K562 (cell line): ENCODE data around the gene CFAP20DC. TPM values are rescaled to one million over a fixed set of nuclear protein-coding genes. Genes with fewer than 3 reads are reported as not detected.

Experiments
- ATAC-seq: fragments of 200-7000 bp; cut with Tn5 transposase; 3 replicates; pipeline ENCODE4 v1.9.1; 2020; ENCODE audit warnings: moderate library complexity
- BruUV-seq: library from RNA; stranded (reverse); fragments of 400-500 nt; replicated peaks from 2 replicates; lab custom pipeline; 2021; lab: Mats Ljungman, UMichigan
- CTCF ChIA-PET: fragments of 300-600 bp; formaldehyde crosslinking; extraction: SDS; loops from one replicate; lab custom pipeline; 2021; ENCODE audit warnings: low intra/inter-chr PET ratio; lab: Yijun Ruan, JAX
- POLR2A ChIA-PET: fragments of 300-600, 350-650 bp; sonication (Branson Sonifier 250); formaldehyde crosslinking; extraction: SDS; loops from one replicate; lab custom pipeline; 2021; ENCODE audit warnings: antibody characterized with exemption, inconsistent platforms; lab: Yijun Ruan, JAX
- DNase-seq, 4 experiments: peaks; one replicate each; pipeline versions ENCODE4 v3.0.0 to v3.0.0-alpha.2; 2011 to 2018; ENCODE audit warnings: low spot score in 3 of 4, mixed read lengths in 3 of 4; ENCODE audit errors: extremely low read depth in 1 of 4
- FAIRE-seq: peaks from 2 replicates; lab custom pipeline; 2011; peaks lifted over from hg19 to GRCh38; lab: Jason Lieb, UNC
- H2AFZ ChIP-seq: 2 replicates; pipeline ENCODE4 v1.6.0; 2011; ENCODE audit warnings: low read depth, low read length, control low read depth, inconsistent platforms
- H3K27ac ChIP-seq: fragments of 200-600 bp; 3 replicates; pipeline ENCODE4 v1.8.0; 2011; ENCODE audit warnings: low read depth, mild to moderate bottlenecking, control low read depth, inconsistent platforms, low read length, moderate library complexity, mixed read lengths; ENCODE audit errors: extremely low read depth
- H3K27me3 ChIP-seq, 2 experiments: fragments of 300-600 bp in 1 of 2; 2 replicates in 1 of 2; 3 replicates in 1 of 2; pipeline versions ENCODE4 v1.6.0 to v1.8.0; 2011; ENCODE audit warnings: inconsistent platforms in 2 of 2, low read length in 2 of 2, mild to moderate bottlenecking in 1 of 2, mixed read lengths in 1 of 2, moderate library complexity in 1 of 2; ENCODE audit not compliant: control insufficient read depth in 2 of 2, insufficient read depth in 2 of 2
- H3K36me3 ChIP-seq: fragments of 300-600 bp; 3 replicates; pipeline ENCODE4 v1.8.0; 2011; ENCODE audit warnings: mild to moderate bottlenecking, low read length, inconsistent platforms; ENCODE audit not compliant: control insufficient read depth, insufficient read depth
- H3K4me1 ChIP-seq, 2 experiments: fragments of 200-600 bp in 1 of 2; replicated peaks in 1 of 2; 2 replicates in 1 of 2; 3 replicates in 1 of 2; pipeline versions ENCODE4 v1.5.1 to v1.8.0; 2011; ENCODE audit warnings: inconsistent platforms in 2 of 2, low read length in 2 of 2, mild to moderate bottlenecking in 1 of 2, mixed read lengths in 1 of 2, moderate library complexity in 1 of 2; ENCODE audit not compliant: control insufficient read depth in 2 of 2, insufficient read depth in 2 of 2
- H3K4me2 ChIP-seq: 2 replicates; pipeline ENCODE4 v1.6.1; 2011; ENCODE audit warnings: low read length, control low read depth, inconsistent platforms, mixed read lengths; ENCODE audit not compliant: insufficient read depth
- H3K4me3 ChIP-seq: fragments of 200-600 bp; sonication (generic), shearing (Covaris generic); 2 replicates; pipeline ENCODE4 v1.5.1; 2016; ENCODE audit warnings: control low read depth, inconsistent platforms
- H3K79me2 ChIP-seq: fragments of 200-600 bp; 3 replicates; pipeline ENCODE4 v1.8.0; 2011; ENCODE audit warnings: low read length, inconsistent platforms; ENCODE audit not compliant: control insufficient read depth, insufficient read depth
- H3K9ac ChIP-seq, 2 experiments: 2 replicates each; pipeline versions ENCODE4 v1.6.0 to v1.6.1; 2011; ENCODE audit warnings: low read depth in 2 of 2, low read length in 2 of 2, control low read depth in 1 of 2, inconsistent platforms in 1 of 2, mild to moderate bottlenecking in 1 of 2, mixed read lengths in 1 of 2; ENCODE audit not compliant: insufficient read depth in 1 of 2
- H3K9me1 ChIP-seq: one replicate; pipeline ENCODE4 v1.6.0; 2011; ENCODE audit warnings: inconsistent platforms, mild to moderate bottlenecking, low read length, moderate library complexity; ENCODE audit not compliant: control insufficient read depth, insufficient read depth
- H3K9me3 ChIP-seq: replicated peaks from 2 replicates; pipeline ENCODE4 v1.5.1; 2011; ENCODE audit warnings: low read depth, low read length, inconsistent platforms; ENCODE audit not compliant: control insufficient read depth, insufficient read depth
- H4K20me1 ChIP-seq: replicated peaks from 2 replicates; pipeline ENCODE4 v1.6.1; 2011; ENCODE audit warnings: low read length, inconsistent platforms, mixed read lengths; ENCODE audit not compliant: control insufficient read depth, insufficient read depth
- ILF3 ChIP-seq: fragments of 450-650 bp; IDR thresholded peaks from 2 replicates; pipeline ENCODE4 v1.6.1; 2018; ENCODE audit warnings: antibody characterized with exemption, mild to moderate bottlenecking, moderate library complexity, borderline replicate concordance
- KAT7 ChIP-seq: sonication (generic); formaldehyde crosslinking; IDR thresholded peaks from 2 replicates; pipeline ENCODE4 v1.8.0; 2022; ENCODE audit warnings: missing genetic modification reagents, mild to moderate bottlenecking, borderline replicate concordance
- KAT8 ChIP-seq: fragments of 450-650 bp; IDR thresholded peaks from 2 replicates; pipeline ENCODE4 v1.6.1; 2016; ENCODE audit warnings: low read depth, mild to moderate bottlenecking
- NR2C1 ChIP-seq, 2 experiments: fragments of 450-650 bp; IDR thresholded peaks; 2 replicates each; pipeline ENCODE4 v1.6.1; 2017; ENCODE audit warnings: mild to moderate bottlenecking in 2 of 2, antibody characterized with exemption in 1 of 2, inconsistent platforms in 1 of 2, missing compliant biosample characterization in 1 of 2, missing genetic modification characterization in 1 of 2
- OTX1 ChIP-seq: fragments of 450-650 bp; formaldehyde crosslinking; IDR thresholded peaks from 2 replicates; pipeline ENCODE4 v1.4.0; 2022; ENCODE audit warnings: mild to moderate bottlenecking
- ZNF197 ChIP-seq: fragments of 200-800 bp; sonication (Bioruptor generic); IDR thresholded peaks from 2 replicates; pipeline ENCODE4 v1.6.1; 2016; ENCODE audit warnings: low read depth, missing genetic modification characterization, missing compliant biosample characterization
- ZNF384 ChIP-seq: IDR thresholded peaks from 2 replicates; pipeline ENCODE4 v1.6.1; 2012; ENCODE audit warnings: low read depth, low read length, improper control_type of control experiment
- WGBS: fragments of 100-300 bp; shearing (Covaris generic); methylation state at CpG from one replicate; pipeline ENCODE4 v1.1.6; 2016; ENCODE audit warnings: low coverage, mixed read lengths; ENCODE audit not compliant: insufficient coverage; ENCODE audit errors: missing lambda C conversion rate; 5-methylcytosine and 5-hydroxymethylcytosine counted together
- in situ Hi-C: fragments of 300-500 bp; cut with MboI; formaldehyde crosslinking; loops from 4 replicates; pipeline ENCODE4 v1.15.0; 2018; ENCODE audit warnings: inconsistent platforms, mixed read lengths
- intact Hi-C: fragments of 100-400 bp; cut with micrococcal nuclease; formaldehyde crosslinking; loops from 2 replicates; pipeline ENCODE4 v1.14.2; 2022
- polyA plus RNA-seq, 8 experiments: library from polyadenylated mRNA; depleted of rRNA in 4 of 8; stranded (reverse) in 5 of 8; unstranded in 3 of 8; fragments of >200 nt; fragmentation: Nextera tagmentation in 2 of 8; fragmentation: Illumina TruSeq in 1 of 8; extraction: Ambion mirVana in 2 of 8; extraction: Trizol in 1 of 8; gene quantifications; 2 replicates each; pipeline versions ENCODE4 v1.2.1 to v1.2.3, GENCODE V29; 2011 to 2014; ENCODE audit warnings: inconsistent platforms in 1 of 8, missing spikeins in 1 of 8
- total RNA-seq, 7 experiments: library from RNA; depleted of rRNA in 6 of 7; stranded (reverse); fragments of >200 nt in 6 of 7; fragmentation: Illumina TruSeq in 2 of 7; extraction: Trizol in 2 of 7; gene quantifications; 2 replicates each; pipeline versions ENCODE4 v1.2.1 to v1.2.3, GENCODE V29; 2011 to 2021; ENCODE audit warnings: low replicate concordance in 1 of 7
- TF ChIP-seq, protein P1 (sequence below), 2 experiments: fragments of 450-650 bp in 1 of 2; sonication (generic) in 1 of 2; formaldehyde crosslinking in 1 of 2; IDR thresholded peaks; 2 replicates each; pipeline versions ENCODE4 v1.7.1 to v1.9.0; 2016 to 2022; ENCODE audit warnings: inconsistent platforms in 1 of 2, mild to moderate bottlenecking in 1 of 2, missing genetic modification reagents in 1 of 2
- TF ChIP-seq, protein P2 (sequence below): fragments of 450-650 bp; formaldehyde crosslinking; IDR thresholded peaks from 2 replicates; pipeline ENCODE4 v1.4.0; 2022; ENCODE audit warnings: missing genetic modification characterization

CFAP20DC gene
- total and polyA plus RNA-seq, 9 of the 15 experiments (the other 6 are each of a cell fraction or from before 2014, with no cell fraction given) = 1.6 to 5.9 (median 4.6) TPM

DNA sequence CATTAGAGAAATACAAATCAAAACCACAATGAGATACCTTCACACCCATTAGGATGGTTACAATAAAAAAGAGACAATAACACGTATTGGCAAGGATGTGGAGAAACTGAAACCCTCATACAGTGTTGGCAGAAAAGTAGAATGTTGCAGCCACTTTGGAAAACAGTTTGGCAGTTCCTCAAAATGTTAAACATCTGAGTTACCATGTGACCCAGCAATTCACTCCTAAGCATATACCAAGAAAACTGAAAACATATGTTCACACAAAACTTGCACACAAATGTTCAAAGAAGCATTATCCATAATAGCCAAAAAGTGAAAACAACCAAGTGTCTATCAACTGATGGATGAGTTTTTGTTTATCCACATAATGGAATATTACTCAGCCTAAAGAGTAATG lies 216.3 kb downstream of the CFAP20DC start:
- H3K36me3 ChIP-seq = peaks cover 34% of the 10 kb centered on the region; the same call in 2 of the 3 replicates
- FAIRE-seq (no peak), ATAC-seq (no peak), DNase-seq (no peak)
- H3K4me2 ChIP-seq = no peak overlapping the region
- CTCF ChIA-PET = no interaction called here
- POLR2A ChIA-PET = interaction anchor here (1.3 kb wide), 1 partner anchor 9 kb away, joined by 3 read pairs; no protein-coding TSS in a partner anchor
- no peak overlapping the region for H3K27ac ChIP-seq
- no peak overlapping the region for H2AFZ ChIP-seq
- no peak overlapping the region for H3K4me3 ChIP-seq
- no peaks in the 10 kb centered on the region for H4K20me1 ChIP-seq
- TF ChIP-seq ZNF384 (no peak), NR2C1 (IDR thresholded peaks at IDR 0.05) (no peak), NR2C1 (tag; IDR thresholded peaks at IDR 0.05) (no peak), KAT7 (CRISPR knock-in tag) (no peak), KAT8 (no peak), ILF3 (no peak), OTX1 (CRISPR knock-in tag) (no peak), ZNF197 (CRISPR knock-in tag) (no peak)
- TF ChIP-seq, protein P1, sequence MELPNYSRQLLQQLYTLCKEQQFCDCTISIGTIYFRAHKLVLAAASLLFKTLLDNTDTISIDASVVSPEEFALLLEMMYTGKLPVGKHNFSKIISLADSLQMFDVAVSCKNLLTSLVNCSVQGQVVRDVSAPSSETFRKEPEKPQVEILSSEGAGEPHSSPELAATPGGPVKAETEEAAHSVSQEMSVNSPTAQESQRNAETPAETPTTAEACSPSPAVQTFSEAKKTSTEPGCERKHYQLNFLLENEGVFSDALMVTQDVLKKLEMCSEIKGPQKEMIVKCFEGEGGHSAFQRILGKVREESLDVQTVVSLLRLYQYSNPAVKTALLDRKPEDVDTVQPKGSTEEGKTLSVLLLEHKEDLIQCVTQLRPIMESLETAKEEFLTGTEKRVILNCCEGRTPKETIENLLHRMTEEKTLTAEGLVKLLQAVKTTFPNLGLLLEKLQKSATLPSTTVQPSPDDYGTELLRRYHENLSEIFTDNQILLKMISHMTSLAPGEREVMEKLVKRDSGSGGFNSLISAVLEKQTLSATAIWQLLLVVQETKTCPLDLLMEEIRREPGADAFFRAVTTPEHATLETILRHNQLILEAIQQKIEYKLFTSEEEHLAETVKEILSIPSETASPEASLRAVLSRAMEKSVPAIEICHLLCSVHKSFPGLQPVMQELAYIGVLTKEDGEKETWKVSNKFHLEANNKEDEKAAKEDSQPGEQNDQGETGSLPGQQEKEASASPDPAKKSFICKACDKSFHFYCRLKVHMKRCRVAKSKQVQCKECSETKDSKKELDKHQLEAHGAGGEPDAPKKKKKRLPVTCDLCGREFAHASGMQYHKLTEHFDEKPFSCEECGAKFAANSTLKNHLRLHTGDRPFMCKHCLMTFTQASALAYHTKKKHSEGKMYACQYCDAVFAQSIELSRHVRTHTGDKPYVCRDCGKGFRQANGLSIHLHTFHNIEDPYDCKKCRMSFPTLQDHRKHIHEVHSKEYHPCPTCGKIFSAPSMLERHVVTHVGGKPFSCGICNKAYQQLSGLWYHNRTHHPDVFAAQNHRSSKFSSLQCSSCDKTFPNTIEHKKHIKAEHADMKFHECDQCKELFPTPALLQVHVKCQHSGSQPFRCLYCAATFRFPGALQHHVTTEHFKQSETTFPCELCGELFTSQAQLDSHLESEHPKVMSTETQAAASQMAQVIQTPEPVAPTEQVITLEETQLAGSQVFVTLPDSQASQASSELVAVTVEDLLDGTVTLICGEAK (IDR thresholded peaks at IDR 0.05) = no peak
- TF ChIP-seq, protein P1 (CRISPR knock-in tag; IDR thresholded peaks at IDR 0.05) = no peak
- TF ChIP-seq, protein P2, sequence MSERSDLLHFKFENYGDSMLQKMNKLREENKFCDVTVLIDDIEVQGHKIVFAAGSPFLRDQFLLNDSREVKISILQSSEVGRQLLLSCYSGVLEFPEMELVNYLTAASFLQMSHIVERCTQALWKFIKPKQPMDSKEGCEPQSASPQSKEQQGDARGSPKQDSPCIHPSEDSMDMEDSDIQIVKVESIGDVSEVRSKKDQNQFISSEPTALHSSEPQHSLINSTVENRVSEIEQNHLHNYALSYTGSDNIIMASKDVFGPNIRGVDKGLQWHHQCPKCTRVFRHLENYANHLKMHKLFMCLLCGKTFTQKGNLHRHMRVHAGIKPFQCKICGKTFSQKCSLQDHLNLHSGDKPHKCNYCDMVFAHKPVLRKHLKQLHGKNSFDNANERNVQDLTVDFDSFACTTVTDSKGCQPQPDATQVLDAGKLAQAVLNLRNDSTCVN (CRISPR knock-in tag) = no peak
- no peaks in the 10 kb centered on the region for H3K27me3 ChIP-seq
- H3K9me1 ChIP-seq = no peaks in the 10 kb centered on the region
- H3K9me3 ChIP-seq = no peaks in the 10 kb centered on the region
- intact Hi-C loops = no loop called here
- peaks cover 0 to 5% of the 10 kb centered on the region in 2 experiments; a peak in 2 of 5 replicates for H3K4me1 ChIP-seq
- H3K79me2 ChIP-seq = peaks cover 57% of the 10 kb centered on the region
- in situ Hi-C loops = no loop called here
- BruUV-seq = no TSS peak
- no peak overlapping the region for H3K9ac ChIP-seq
- WGBS = 79% methylated on average over 1 of the region's 1 CpG
